Liver (tissue), 9 donors: ENCODE results near the gene SHROOM2. TPM values are rescaled to one million over a fixed set of nuclear protein-coding genes. Genes with fewer than 3 reads are reported as not detected.

Experiments used
- DNase-seq: peaks from one replicate; pipeline ENCODE4 v3.0.0-alpha.2; 2017; ENCODE audit warnings: low spot score
- H3K27ac ChIP-seq, 2 donors: one replicate each; pipeline ENCODE4 v1.7.0; 2013; ENCODE audit warnings: inconsistent platforms in 2 of 2, low read length in 2 of 2, control low read depth in 1 of 2, low read depth in 1 of 2, mild to moderate bottlenecking in 1 of 2
- H3K27me3 ChIP-seq, 4 donors: one replicate each; pipeline versions ENCODE4 v1.6.1 to v1.7.0; 2013; ENCODE audit warnings: low read length in 3 of 4, inconsistent platforms in 1 of 4, mild to moderate bottlenecking in 1 of 4, moderate library complexity in 1 of 4; ENCODE audit not compliant: control insufficient read depth in 4 of 4, insufficient read depth in 4 of 4
- H3K36me3 ChIP-seq, 4 donors: one replicate each; pipeline versions ENCODE4 v1.6.1 to v1.7.0; 2013; ENCODE audit warnings: low read length in 3 of 4, mild to moderate bottlenecking in 3 of 4, low read depth in 1 of 4, moderate library complexity in 1 of 4; ENCODE audit not compliant: control insufficient read depth in 4 of 4, insufficient read depth in 3 of 4
- H3K4me1 ChIP-seq, 4 donors: one replicate each; pipeline versions ENCODE4 v1.6.1 to v1.7.0; 2013; ENCODE audit warnings: low read length in 3 of 4, mild to moderate bottlenecking in 3 of 4, moderate library complexity in 1 of 4; ENCODE audit not compliant: control insufficient read depth in 4 of 4, insufficient read depth in 4 of 4
- H3K4me3 ChIP-seq, 3 donors: one replicate each; pipeline versions ENCODE4 v1.6.1 to v1.7.0; 2013; ENCODE audit warnings: low read length in 3 of 3, control low read depth in 1 of 3, low read depth in 1 of 3, mild to moderate bottlenecking in 1 of 3
- H3K9ac ChIP-seq, 2 donors: one replicate each; pipeline ENCODE4 v1.7.0; 2013; ENCODE audit warnings: low read length in 2 of 2, mild to moderate bottlenecking in 2 of 2, moderate library complexity in 2 of 2, control low read depth in 1 of 2, low read depth in 1 of 2
- H3K9me3 ChIP-seq, 4 donors: one replicate each; pipeline versions ENCODE4 v1.6.1 to v1.7.0; 2013; ENCODE audit warnings: low read length in 3 of 4; ENCODE audit not compliant: control insufficient read depth in 4 of 4
- EGR1 ChIP-seq, 2 donors: IDR thresholded peaks; 2 replicates each; pipeline ENCODE4 v1.6.1; 2016 to 2018; ENCODE audit warnings: antibody characterized with exemption in 2 of 2, low read depth in 2 of 2
- FOXA1 ChIP-seq: IDR thresholded peaks from 2 replicates; pipeline ENCODE4 v1.6.1; 2016; ENCODE audit warnings: antibody characterized with exemption
- FOXA2 ChIP-seq: IDR thresholded peaks from 2 replicates; pipeline ENCODE4 v1.6.1; 2016; ENCODE audit warnings: antibody characterized with exemption
- GABPA ChIP-seq, 2 donors: IDR thresholded peaks in 1 of 2; conservative IDR thresholded peaks in 1 of 2; 2 replicates each; pipeline ENCODE4 v1.6.1; 2016; ENCODE audit warnings: antibody characterized with exemption in 2 of 2, mild to moderate bottlenecking in 1 of 2, moderate library complexity in 1 of 2
- HNF4A ChIP-seq, 2 donors: conservative IDR thresholded peaks; 2 replicates each; pipeline ENCODE4 v1.6.1; 2016; ENCODE audit warnings: antibody characterized with exemption in 2 of 2, mild to moderate bottlenecking in 2 of 2
- HNF4G ChIP-seq: IDR thresholded peaks from 2 replicates; pipeline ENCODE4 v1.6.1; 2016; ENCODE audit warnings: antibody characterized with exemption
- JUND ChIP-seq, 2 donors: IDR thresholded peaks; 2 replicates each; pipeline ENCODE4 v1.6.1; 2016; ENCODE audit warnings: antibody characterized with exemption in 2 of 2
- NR2F2 ChIP-seq: IDR thresholded peaks from 2 replicates; pipeline ENCODE4 v1.6.1; 2016; ENCODE audit warnings: antibody characterized with exemption
- RAD21 ChIP-seq, 2 donors: IDR thresholded peaks; 2 replicates each; pipeline ENCODE4 v1.6.1; 2016; ENCODE audit warnings: antibody characterized with exemption in 2 of 2, mild to moderate bottlenecking in 2 of 2
- RXRA ChIP-seq, 2 donors: IDR thresholded peaks; 2 replicates each; pipeline ENCODE4 v1.6.1; 2017 to 2018; ENCODE audit warnings: antibody characterized with exemption in 2 of 2, mild to moderate bottlenecking in 1 of 2
- SP1 ChIP-seq: IDR thresholded peaks from 2 replicates; pipeline ENCODE4 v1.6.1; 2018; ENCODE audit warnings: antibody characterized with exemption, mild to moderate bottlenecking
- TAF1 ChIP-seq: conservative IDR thresholded peaks from 2 replicates; pipeline ENCODE4 v1.6.1; 2016; ENCODE audit warnings: antibody characterized with exemption, mild to moderate bottlenecking
- YY1 ChIP-seq: IDR thresholded peaks from 2 replicates; pipeline ENCODE4 v1.6.1; 2016; ENCODE audit warnings: antibody characterized with exemption, mild to moderate bottlenecking
- WGBS: extraction: QIAGEN DNeasy Blood & Tissue Kit; methylation state at CpG from one replicate; pipeline ENCODE4 v1.1.7; 2013; 5-methylcytosine and 5-hydroxymethylcytosine counted together
- polyA plus RNA-seq, 2 donors: library from polyadenylated mRNA; stranded (reverse) in 1 of 2; unstranded in 1 of 2; fragments of 200-250 nt in 1 of 2; fragments of >200 nt in 1 of 2; fragmentation: Nextera tagmentation in 1 of 2; extraction: Ambion mirVana in 1 of 2; gene quantifications; one replicate each; pipeline versions ENCODE4 v1.2.1 to v1.2.3, GENCODE V29; 2013 to 2015
- total RNA-seq, 2 donors: library from RNA; depleted of rRNA; stranded (reverse); fragments of >200 nt; gene quantifications; one replicate each; pipeline ENCODE4 v1.2.3, GENCODE V29; 2014
- TF ChIP-seq, protein P1 (sequence below): IDR thresholded peaks from 2 replicates; pipeline ENCODE4 v1.6.1; 2016; ENCODE audit warnings: antibody characterized with exemption, mild to moderate bottlenecking
- TF ChIP-seq, protein P2 (sequence below): IDR thresholded peaks from 2 replicates; pipeline ENCODE4 v1.6.1; 2016; ENCODE audit warnings: antibody characterized with exemption
- TF ChIP-seq, protein P3 (sequence below): fragments of 150-350 bp; IDR thresholded peaks from 2 replicates; pipeline ENCODE4 v1.5.1; 2017; ENCODE audit warnings: improper control_type of control experiment, low read depth, low read length; ENCODE audit not compliant: missing input control
- TF ChIP-seq, protein P4 (sequence below): IDR thresholded peaks from 2 replicates; pipeline ENCODE4 v1.6.1; 2016; ENCODE audit warnings: antibody characterized with exemption
- TF ChIP-seq, protein P5 (sequence below): IDR thresholded peaks from 2 replicates; pipeline ENCODE4 v1.6.1; 2016; ENCODE audit warnings: antibody characterized with exemption
- donor health status: healthy.
- donor health status: healthy.
- donor health status: healthy.
- donor health status: healthy.
- donor health status: healthy.

SHROOM2 gene
- total and polyA plus RNA-seq, 4 donors = 1.1 to 5.4 (median 3.6) TPM

DNA sequence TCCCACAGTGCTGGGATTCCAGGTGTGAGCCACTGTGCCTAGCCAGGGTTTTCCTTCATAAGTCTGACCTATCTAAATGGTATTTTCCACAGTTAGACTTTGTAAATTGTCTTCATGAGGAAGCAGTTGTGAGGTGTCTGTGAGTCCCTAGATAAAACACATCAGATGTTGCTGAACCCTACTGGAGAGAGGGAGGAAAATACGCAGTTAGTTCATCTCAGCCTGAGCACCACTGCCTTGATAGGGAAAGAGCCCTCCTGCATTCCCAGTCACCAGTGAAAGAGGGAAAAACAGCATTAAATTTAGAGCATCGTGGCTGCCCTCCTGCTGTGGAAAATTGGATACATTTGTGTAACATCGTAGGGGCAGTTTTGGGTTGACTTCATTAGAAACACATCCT lies 149.2 kb downstream of the SHROOM2 start:
- TF ChIP-seq, protein P1, sequence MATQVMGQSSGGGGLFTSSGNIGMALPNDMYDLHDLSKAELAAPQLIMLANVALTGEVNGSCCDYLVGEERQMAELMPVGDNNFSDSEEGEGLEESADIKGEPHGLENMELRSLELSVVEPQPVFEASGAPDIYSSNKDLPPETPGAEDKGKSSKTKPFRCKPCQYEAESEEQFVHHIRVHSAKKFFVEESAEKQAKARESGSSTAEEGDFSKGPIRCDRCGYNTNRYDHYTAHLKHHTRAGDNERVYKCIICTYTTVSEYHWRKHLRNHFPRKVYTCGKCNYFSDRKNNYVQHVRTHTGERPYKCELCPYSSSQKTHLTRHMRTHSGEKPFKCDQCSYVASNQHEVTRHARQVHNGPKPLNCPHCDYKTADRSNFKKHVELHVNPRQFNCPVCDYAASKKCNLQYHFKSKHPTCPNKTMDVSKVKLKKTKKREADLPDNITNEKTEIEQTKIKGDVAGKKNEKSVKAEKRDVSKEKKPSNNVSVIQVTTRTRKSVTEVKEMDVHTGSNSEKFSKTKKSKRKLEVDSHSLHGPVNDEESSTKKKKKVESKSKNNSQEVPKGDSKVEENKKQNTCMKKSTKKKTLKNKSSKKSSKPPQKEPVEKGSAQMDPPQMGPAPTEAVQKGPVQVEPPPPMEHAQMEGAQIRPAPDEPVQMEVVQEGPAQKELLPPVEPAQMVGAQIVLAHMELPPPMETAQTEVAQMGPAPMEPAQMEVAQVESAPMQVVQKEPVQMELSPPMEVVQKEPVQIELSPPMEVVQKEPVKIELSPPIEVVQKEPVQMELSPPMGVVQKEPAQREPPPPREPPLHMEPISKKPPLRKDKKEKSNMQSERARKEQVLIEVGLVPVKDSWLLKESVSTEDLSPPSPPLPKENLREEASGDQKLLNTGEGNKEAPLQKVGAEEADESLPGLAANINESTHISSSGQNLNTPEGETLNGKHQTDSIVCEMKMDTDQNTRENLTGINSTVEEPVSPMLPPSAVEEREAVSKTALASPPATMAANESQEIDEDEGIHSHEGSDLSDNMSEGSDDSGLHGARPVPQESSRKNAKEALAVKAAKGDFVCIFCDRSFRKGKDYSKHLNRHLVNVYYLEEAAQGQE = no peak
- TF ChIP-seq HNF4A (conservative IDR thresholded peaks at IDR 0.05) (no peak), FOXA1 (no peak), NR2F2 (no peak), SP1 (no peak), HNF4G (no peak), RXRA (IDR thresholded peaks at IDR 0.05) (no peak), FOXA2 (no peak), EGR1 (IDR thresholded peaks at IDR 0.05; ENCODE audit: low read depth in 2 of 2) (no peak), YY1 (no peak), TAF1 (no peak)
- TF ChIP-seq, protein P2, sequence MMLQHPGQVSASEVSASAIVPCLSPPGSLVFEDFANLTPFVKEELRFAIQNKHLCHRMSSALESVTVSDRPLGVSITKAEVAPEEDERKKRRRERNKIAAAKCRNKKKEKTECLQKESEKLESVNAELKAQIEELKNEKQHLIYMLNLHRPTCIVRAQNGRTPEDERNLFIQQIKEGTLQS = no peak
- TF ChIP-seq, protein P3, sequence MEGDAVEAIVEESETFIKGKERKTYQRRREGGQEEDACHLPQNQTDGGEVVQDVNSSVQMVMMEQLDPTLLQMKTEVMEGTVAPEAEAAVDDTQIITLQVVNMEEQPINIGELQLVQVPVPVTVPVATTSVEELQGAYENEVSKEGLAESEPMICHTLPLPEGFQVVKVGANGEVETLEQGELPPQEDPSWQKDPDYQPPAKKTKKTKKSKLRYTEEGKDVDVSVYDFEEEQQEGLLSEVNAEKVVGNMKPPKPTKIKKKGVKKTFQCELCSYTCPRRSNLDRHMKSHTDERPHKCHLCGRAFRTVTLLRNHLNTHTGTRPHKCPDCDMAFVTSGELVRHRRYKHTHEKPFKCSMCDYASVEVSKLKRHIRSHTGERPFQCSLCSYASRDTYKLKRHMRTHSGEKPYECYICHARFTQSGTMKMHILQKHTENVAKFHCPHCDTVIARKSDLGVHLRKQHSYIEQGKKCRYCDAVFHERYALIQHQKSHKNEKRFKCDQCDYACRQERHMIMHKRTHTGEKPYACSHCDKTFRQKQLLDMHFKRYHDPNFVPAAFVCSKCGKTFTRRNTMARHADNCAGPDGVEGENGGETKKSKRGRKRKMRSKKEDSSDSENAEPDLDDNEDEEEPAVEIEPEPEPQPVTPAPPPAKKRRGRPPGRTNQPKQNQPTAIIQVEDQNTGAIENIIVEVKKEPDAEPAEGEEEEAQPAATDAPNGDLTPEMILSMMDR = no peak
- Histone ChIP-seq H3K36me3 (peaks cover 3 to 19% (median 5%) of the 10 kb centered on the region in 4 donors), H3K27ac (no peak overlapping the region), H3K4me3 (no peak overlapping the region), H3K9me3 (no peaks in the 10 kb centered on the region), H3K4me1 (no peaks in the 10 kb centered on the region), H3K27me3 (no peaks in the 10 kb centered on the region), H3K9ac (no peak overlapping the region)
- 95% methylated on average over 3 of the region's 3 CpGs for WGBS
- DNase-seq = no peak

DNA sequence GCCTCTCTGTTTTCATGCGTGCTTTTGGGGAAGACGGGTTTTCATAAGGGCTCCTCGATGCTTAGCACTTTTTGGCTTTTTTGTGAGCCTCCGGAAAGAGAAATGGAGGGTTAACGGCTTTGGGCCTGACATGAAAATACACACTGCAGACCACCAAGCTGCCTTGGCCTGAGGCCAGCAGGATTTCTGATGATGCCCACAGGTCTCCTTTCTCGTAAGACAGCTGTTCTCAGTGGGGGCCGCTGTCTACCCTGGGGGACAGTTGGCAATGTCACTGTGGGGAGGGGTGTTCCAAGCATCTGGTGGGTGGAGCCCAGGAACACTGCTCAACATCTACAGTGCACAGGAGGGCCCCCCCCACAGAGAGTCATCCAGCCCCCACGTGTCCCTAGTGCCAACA lies 151.5 kb downstream of the SHROOM2 start:
- Histone ChIP-seq H3K9me3 (no peaks in the 10 kb centered on the region), H3K27me3 (no peaks in the 10 kb centered on the region), H3K4me1 (no peaks in the 10 kb centered on the region), H3K4me3 (no peak overlapping the region), H3K9ac (no peak overlapping the region), H3K36me3 (peaks cover 3 to 18% (median 9%) of the 10 kb centered on the region in 4 donors), H3K27ac (no peak overlapping the region)
- no peak for DNase-seq
- WGBS = 92% methylated on average over 8 of the region's 8 CpGs
- TF ChIP-seq GABPA (IDR thresholded peaks at IDR 0.05 in 1 of 2, conservative IDR thresholded peaks at IDR 0.05 in 1 of 2) (no peak), YY1 (no peak), RXRA (IDR thresholded peaks at IDR 0.05) (no peak), SP1 (no peak), JUND (IDR thresholded peaks at IDR 0.05) (no peak), FOXA1 (no peak), RAD21 (IDR thresholded peaks at IDR 0.05) (no peak), HNF4A (conservative IDR thresholded peaks at IDR 0.05) (no peak), NR2F2 (no peak), TAF1 (no peak)
- TF ChIP-seq, protein P4, sequence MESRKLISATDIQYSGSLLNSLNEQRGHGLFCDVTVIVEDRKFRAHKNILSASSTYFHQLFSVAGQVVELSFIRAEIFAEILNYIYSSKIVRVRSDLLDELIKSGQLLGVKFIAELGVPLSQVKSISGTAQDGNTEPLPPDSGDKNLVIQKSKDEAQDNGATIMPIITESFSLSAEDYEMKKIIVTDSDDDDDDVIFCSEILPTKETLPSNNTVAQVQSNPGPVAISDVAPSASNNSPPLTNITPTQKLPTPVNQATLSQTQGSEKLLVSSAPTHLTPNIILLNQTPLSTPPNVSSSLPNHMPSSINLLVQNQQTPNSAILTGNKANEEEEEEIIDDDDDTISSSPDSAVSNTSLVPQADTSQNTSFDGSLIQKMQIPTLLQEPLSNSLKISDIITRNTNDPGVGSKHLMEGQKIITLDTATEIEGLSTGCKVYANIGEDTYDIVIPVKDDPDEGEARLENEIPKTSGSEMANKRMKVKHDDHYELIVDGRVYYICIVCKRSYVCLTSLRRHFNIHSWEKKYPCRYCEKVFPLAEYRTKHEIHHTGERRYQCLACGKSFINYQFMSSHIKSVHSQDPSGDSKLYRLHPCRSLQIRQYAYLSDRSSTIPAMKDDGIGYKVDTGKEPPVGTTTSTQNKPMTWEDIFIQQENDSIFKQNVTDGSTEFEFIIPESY = no peak
- TF ChIP-seq, protein P3 = no peak
- TF ChIP-seq, protein P1 = no peak
- TF ChIP-seq, protein P5, sequence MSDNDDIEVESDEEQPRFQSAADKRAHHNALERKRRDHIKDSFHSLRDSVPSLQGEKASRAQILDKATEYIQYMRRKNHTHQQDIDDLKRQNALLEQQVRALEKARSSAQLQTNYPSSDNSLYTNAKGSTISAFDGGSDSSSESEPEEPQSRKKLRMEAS = no peak
- TF ChIP-seq, protein P2 = no peak
